PFSK-1 (cell line): Measurements from ENCODE around the gene CYSTM1.

Source experiments
- FOXP2 ChIP-seq: optimal IDR thresholded peaks from 2 replicates; pipeline ENCODE3; 2011; ENCODE audit warnings: borderline replicate concordance, control low read depth, inconsistent platforms; ENCODE audit not compliant: insufficient read depth; ENCODE audit errors: extremely low read length, extremely low read depth
- POLR2AphosphoS5 ChIP-seq: IDR thresholded peaks from 2 replicates; pipeline ENCODE4 v1.6.1; 2012; ENCODE audit warnings: low read depth, mild to moderate bottlenecking, control low read depth, low read length, moderate library complexity
- SIN3A ChIP-seq: IDR thresholded peaks from 2 replicates; pipeline ENCODE4 v1.6.1; 2012; ENCODE audit warnings: mild to moderate bottlenecking, low read length, moderate library complexity, borderline replicate concordance; ENCODE audit not compliant: insufficient read depth
- TAF1 ChIP-seq: IDR thresholded peaks from 2 replicates; pipeline ENCODE4 v1.6.1; 2012; ENCODE audit warnings: low read length, control low read depth, borderline replicate concordance; ENCODE audit not compliant: insufficient read depth
- TF ChIP-seq, protein P1 (sequence below), 2 experiments: IDR thresholded peaks; 2 replicates each; pipeline versions ENCODE4 v1.6.1 to v1.8.0; 2011 to 2012; ENCODE audit warnings: low read depth in 2 of 2, low read length in 2 of 2, control low read depth in 1 of 2, inconsistent platforms in 1 of 2, mild to moderate bottlenecking in 1 of 2, moderate library complexity in 1 of 2; ENCODE audit not compliant: insufficient read depth in 1 of 2

The CYSTM1 gene

DNA sequence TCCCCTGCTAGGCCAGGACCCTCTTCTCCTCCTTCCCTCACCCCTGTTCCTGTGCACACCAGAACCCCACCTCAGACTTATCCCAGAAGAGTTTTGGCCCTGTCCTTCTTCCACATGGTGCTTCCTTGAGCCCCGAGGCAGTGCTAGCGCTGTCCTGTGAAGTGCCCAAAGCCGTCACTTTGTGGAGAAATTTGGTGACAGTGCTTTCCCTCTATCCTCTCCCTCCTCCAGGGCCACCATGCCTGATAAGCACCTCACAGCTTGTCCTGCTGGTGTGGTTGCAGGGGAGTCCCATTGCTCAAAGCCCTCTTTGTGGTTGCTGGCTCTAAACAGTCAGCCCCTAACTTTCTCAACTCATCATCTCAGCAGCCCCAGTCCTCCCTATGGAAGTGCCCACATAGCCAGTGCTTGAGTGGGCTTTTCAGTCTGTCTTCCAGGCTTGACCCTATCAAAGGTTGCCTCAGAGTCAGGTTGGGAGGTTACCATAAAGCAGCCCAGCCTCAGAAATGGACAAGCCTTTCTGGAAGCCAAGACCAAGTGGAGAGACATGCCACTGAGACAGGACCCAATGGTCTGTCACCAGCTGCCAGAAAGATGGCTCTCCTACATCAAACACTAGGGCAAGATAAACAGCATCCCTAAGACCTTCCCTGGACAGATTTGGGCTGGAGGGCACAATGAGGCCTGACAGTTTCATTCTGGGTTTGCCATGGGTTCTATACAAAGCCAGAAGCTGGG lies 31.3 kb upstream of the CYSTM1 start:
- TF ChIP-seq POLR2AphosphoS5 = no peak
- no peak for TF ChIP-seq TAF1
- TF ChIP-seq FOXP2 = no peak
- TF ChIP-seq, protein P1, sequence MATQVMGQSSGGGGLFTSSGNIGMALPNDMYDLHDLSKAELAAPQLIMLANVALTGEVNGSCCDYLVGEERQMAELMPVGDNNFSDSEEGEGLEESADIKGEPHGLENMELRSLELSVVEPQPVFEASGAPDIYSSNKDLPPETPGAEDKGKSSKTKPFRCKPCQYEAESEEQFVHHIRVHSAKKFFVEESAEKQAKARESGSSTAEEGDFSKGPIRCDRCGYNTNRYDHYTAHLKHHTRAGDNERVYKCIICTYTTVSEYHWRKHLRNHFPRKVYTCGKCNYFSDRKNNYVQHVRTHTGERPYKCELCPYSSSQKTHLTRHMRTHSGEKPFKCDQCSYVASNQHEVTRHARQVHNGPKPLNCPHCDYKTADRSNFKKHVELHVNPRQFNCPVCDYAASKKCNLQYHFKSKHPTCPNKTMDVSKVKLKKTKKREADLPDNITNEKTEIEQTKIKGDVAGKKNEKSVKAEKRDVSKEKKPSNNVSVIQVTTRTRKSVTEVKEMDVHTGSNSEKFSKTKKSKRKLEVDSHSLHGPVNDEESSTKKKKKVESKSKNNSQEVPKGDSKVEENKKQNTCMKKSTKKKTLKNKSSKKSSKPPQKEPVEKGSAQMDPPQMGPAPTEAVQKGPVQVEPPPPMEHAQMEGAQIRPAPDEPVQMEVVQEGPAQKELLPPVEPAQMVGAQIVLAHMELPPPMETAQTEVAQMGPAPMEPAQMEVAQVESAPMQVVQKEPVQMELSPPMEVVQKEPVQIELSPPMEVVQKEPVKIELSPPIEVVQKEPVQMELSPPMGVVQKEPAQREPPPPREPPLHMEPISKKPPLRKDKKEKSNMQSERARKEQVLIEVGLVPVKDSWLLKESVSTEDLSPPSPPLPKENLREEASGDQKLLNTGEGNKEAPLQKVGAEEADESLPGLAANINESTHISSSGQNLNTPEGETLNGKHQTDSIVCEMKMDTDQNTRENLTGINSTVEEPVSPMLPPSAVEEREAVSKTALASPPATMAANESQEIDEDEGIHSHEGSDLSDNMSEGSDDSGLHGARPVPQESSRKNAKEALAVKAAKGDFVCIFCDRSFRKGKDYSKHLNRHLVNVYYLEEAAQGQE (IDR thresholded peaks at IDR 0.05; ENCODE audit: insufficient read depth in 1 of 2, low read depth in 2 of 2, low read length in 2 of 2) = no peak
- no peak for TF ChIP-seq SIN3A

DNA sequence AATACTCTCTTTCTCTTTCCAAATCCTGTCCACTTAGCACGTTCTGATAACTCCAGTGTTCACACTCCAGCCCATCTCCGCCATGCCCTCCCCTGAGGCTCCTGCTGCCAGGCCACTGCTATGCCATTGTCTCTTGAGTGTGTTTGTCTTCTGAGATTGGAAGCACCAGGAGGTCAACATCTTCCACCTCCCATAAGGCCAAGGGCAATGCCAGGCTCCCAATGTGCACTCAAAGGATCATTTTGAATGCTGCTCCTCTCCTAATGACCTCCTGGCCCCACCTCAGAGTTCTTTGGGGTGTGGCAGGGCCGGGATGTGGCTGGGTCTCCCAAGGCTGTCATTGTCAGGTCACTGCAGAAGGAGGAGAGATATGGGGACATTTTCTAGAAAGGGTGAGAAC lies 29.7 kb upstream of the CYSTM1 start:
- no peak for TF ChIP-seq TAF1
- TF ChIP-seq FOXP2 = no peak
- TF ChIP-seq, protein P1 (IDR thresholded peaks at IDR 0.05; ENCODE audit: insufficient read depth in 1 of 2, low read depth in 2 of 2, low read length in 2 of 2) = no peak
- TF ChIP-seq SIN3A = no peak
- no peak for TF ChIP-seq POLR2AphosphoS5

DNA sequence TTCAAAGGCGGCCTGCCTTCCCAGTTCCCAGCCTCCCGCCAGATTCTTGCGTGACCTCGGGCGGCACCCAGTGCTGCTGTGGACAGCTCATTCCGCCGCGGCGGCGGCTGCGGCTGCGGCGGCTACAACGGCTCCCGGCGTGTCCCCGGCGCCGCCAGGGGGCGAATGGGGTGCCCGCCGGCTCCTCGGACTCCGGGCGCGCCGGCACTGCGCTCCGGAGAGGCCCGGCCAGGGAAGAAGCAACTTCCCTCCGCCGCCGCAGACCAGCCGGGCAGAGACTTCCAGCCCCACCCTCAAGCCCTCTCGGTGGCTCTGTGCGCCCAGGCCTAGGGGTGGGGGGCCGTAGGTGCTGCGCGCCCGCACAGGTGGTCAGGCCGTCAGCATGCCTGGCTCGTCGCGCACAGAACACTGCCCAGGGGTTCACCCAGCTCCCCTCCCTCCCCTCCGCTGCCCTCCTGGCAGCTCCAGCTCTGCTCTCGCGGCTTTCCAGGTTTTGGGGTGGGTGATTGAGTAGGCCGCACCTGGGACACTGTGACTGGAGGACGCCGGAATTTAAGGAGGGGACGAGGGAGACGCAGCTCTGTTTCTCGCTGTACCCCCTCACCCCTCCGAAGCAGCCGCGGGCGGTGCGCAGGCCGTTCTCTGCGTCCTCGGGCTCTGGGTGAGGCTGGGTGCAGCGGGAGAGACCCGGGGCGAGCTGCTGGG lies 29.0 kb upstream of the CYSTM1 start:
- TF ChIP-seq TAF1 (no peak), FOXP2 (no peak), SIN3A (no peak), POLR2AphosphoS5 (no peak)
- TF ChIP-seq, protein P1 (IDR thresholded peaks at IDR 0.05; ENCODE audit: insufficient read depth in 1 of 2, low read depth in 2 of 2, low read length in 2 of 2) = no peak

DNA sequence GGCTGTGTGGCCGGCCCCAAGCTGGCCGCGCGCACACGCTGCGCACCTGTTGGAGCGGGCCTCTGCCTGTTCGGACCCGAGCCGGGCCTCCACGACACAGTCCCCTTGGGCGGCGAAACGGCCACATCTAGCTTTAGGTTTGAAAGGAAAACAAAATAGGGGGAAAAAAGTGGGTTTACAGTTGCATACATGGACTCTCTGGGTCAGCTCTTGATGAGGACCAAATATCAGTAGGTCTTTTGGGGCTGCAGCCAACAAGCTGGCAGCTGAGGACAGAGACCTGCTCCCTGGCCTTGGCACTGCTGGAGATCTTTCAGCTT lies 28.5 kb upstream of the CYSTM1 start:
- TF ChIP-seq SIN3A (no peak), POLR2AphosphoS5 (no peak), FOXP2 (no peak)
- TF ChIP-seq, protein P1 (IDR thresholded peaks at IDR 0.05; ENCODE audit: insufficient read depth in 1 of 2, low read depth in 2 of 2, low read length in 2 of 2) = no peak
